Panc1 (cell line): ENCODE data around the gene HMCES.

Source experiments
- POLR2AphosphoS5 ChIP-seq: IDR thresholded peaks from 2 replicates; pipeline ENCODE4 v1.6.1; 2012; ENCODE audit warnings: mild to moderate bottlenecking, low read depth, low read length, moderate library complexity
- SIN3A ChIP-seq: IDR thresholded peaks from 2 replicates; pipeline ENCODE4 v1.6.1; 2012; ENCODE audit warnings: low read depth, mild to moderate bottlenecking, low read length, moderate library complexity, borderline replicate concordance; ENCODE audit not compliant: insufficient read depth
- TCF7L2 ChIP-seq: IDR thresholded peaks from 2 replicates; pipeline ENCODE4 v1.6.1; 2011; ENCODE audit warnings: mild to moderate bottlenecking, low read depth, low read length, inconsistent platforms
- TF ChIP-seq, protein P1 (sequence below): fragments of 450-650 bp; IDR thresholded peaks from 2 replicates; pipeline ENCODE4 v1.5.1; 2017; ENCODE audit warnings: mild to moderate bottlenecking
- TF ChIP-seq, protein P2 (sequence below), 2 experiments: IDR thresholded peaks; 2 replicates each; pipeline ENCODE4 v1.6.1; 2011 to 2012; ENCODE audit warnings: low read depth in 2 of 2, control low read depth in 1 of 2, low read length in 1 of 2, mild to moderate bottlenecking in 1 of 2, moderate library complexity in 1 of 2; ENCODE audit not compliant: insufficient read depth in 1 of 2

DNA sequence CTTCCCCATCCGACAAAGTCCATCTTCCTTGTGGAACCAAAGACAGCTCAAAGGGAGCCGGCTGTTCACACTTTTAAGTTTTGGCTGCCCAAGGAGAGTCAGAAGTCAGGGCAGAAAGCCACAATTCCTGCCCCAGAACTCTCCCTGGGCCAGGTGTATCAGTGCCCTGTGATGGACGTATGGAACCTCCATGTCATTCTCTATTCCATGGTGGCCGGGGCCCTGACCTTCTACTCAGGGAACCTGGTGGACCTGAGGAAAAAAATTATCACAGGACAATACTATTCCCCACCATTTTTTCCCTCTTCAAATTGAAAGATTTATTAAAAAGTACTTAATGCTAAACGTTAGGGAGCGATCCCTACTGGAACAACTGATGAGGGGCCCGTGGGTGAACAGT lies 66.6 kb downstream of the HMCES start:
- TF ChIP-seq POLR2AphosphoS5 = no peak
- TF ChIP-seq SIN3A = no peak
- TF ChIP-seq, protein P1, sequence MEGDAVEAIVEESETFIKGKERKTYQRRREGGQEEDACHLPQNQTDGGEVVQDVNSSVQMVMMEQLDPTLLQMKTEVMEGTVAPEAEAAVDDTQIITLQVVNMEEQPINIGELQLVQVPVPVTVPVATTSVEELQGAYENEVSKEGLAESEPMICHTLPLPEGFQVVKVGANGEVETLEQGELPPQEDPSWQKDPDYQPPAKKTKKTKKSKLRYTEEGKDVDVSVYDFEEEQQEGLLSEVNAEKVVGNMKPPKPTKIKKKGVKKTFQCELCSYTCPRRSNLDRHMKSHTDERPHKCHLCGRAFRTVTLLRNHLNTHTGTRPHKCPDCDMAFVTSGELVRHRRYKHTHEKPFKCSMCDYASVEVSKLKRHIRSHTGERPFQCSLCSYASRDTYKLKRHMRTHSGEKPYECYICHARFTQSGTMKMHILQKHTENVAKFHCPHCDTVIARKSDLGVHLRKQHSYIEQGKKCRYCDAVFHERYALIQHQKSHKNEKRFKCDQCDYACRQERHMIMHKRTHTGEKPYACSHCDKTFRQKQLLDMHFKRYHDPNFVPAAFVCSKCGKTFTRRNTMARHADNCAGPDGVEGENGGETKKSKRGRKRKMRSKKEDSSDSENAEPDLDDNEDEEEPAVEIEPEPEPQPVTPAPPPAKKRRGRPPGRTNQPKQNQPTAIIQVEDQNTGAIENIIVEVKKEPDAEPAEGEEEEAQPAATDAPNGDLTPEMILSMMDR = no peak
- no peak for TF ChIP-seq TCF7L2
- TF ChIP-seq, protein P2, sequence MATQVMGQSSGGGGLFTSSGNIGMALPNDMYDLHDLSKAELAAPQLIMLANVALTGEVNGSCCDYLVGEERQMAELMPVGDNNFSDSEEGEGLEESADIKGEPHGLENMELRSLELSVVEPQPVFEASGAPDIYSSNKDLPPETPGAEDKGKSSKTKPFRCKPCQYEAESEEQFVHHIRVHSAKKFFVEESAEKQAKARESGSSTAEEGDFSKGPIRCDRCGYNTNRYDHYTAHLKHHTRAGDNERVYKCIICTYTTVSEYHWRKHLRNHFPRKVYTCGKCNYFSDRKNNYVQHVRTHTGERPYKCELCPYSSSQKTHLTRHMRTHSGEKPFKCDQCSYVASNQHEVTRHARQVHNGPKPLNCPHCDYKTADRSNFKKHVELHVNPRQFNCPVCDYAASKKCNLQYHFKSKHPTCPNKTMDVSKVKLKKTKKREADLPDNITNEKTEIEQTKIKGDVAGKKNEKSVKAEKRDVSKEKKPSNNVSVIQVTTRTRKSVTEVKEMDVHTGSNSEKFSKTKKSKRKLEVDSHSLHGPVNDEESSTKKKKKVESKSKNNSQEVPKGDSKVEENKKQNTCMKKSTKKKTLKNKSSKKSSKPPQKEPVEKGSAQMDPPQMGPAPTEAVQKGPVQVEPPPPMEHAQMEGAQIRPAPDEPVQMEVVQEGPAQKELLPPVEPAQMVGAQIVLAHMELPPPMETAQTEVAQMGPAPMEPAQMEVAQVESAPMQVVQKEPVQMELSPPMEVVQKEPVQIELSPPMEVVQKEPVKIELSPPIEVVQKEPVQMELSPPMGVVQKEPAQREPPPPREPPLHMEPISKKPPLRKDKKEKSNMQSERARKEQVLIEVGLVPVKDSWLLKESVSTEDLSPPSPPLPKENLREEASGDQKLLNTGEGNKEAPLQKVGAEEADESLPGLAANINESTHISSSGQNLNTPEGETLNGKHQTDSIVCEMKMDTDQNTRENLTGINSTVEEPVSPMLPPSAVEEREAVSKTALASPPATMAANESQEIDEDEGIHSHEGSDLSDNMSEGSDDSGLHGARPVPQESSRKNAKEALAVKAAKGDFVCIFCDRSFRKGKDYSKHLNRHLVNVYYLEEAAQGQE (IDR thresholded peaks at IDR 0.05; ENCODE audit: insufficient read depth in 1 of 2, low read depth in 2 of 2, low read length in 1 of 2) = no peak
